ENCODE results near the gene PCIF1.
"Not testable (repeated sequence)": the region's sequence is repeated elsewhere in the genome, so short reads cannot be mapped to it uniquely, and the experiment has no call there.

The PCIF1 gene

DNA sequence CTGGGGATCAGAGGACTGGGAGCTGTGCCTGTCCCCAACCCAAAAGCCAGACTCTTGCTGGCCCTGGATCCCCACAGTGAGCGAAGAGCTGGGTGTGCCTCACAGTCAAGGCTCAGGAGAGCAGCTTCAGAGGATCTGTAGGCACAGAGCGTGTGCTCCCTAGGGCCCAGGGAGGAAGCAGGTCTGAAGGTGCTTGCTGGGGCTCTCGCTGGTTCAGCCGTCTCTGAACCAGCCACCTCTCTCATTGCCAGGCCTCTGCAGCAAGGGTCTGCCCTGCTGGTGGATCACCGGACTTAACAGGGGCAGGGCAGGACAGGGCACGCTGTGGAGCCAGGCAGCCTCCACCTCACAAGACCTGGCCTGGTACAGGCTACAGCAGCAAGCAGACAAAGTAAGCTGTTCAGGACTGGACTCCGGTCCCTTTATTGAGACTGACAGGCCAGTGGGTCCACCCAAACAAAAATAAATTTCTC is 13.8 kb downstream of the PCIF1 start:
- DNase-seq = no peak

DNA sequence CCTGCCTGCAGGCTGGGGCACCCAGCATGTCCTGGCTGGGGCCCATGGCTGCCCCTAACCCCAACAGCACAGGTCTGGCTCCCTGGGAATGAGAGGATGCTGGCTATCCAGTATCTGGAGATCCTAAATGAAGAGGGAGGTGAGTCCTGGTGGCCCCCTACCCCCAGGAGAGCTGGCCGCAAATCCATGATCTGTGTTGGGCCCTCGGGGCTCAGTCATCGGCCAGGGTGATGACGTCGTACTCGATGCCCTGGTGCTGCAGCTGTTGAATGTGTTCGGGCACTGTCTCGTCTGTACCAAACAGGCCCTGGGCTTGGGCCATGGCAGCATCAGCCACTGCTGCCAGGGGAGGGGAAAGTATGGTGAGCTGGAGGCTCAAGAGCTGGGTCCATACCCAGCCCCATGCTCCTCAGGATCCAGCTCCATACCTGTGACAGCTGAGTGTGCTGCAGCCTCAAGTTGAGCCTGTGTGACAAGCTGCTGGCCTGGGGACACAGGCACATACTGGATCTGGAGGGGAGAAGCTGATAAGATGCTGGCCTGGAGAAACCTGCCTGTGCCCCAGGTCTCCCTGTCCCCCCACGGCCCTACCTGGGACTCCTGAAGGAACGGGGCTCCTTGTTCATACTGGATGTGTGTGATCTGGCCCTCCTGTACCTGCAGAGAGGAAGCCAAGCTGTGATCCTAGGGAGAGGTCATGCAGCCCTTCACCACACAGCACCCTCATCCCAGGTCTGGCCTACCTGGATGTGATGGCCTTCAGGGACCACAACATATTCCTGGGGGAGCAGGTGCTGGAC is 14.5 kb downstream of the PCIF1 start:
- DNase-seq = no peak

GRCh38 chr20:45949542-45950329 is 15.3 kb downstream of the PCIF1 start:
- DNase-seq = peak; percentile 69

- DNase-seq = peak; percentile 38
Measured at GRCh38 chr20:45950330-45950646, 15.8 kb downstream of the PCIF1 start.

- DNase-seq = no peak
Measured at GRCh38 chr20:45951925-45952834, 17.7 kb downstream of the PCIF1 start.

- DNase-seq = no peak
Measured at GRCh38 chr20:45952861-45953260, 18.4 kb downstream of the PCIF1 start.

GRCh38 chr20:45953672-45954071 is 19.2 kb downstream of the PCIF1 start:
- no peak for DNase-seq

GRCh38 chr20:45956326-45956725 is 21.8 kb downstream of the PCIF1 start:
- DNase-seq = not testable (repeated sequence)

DNA sequence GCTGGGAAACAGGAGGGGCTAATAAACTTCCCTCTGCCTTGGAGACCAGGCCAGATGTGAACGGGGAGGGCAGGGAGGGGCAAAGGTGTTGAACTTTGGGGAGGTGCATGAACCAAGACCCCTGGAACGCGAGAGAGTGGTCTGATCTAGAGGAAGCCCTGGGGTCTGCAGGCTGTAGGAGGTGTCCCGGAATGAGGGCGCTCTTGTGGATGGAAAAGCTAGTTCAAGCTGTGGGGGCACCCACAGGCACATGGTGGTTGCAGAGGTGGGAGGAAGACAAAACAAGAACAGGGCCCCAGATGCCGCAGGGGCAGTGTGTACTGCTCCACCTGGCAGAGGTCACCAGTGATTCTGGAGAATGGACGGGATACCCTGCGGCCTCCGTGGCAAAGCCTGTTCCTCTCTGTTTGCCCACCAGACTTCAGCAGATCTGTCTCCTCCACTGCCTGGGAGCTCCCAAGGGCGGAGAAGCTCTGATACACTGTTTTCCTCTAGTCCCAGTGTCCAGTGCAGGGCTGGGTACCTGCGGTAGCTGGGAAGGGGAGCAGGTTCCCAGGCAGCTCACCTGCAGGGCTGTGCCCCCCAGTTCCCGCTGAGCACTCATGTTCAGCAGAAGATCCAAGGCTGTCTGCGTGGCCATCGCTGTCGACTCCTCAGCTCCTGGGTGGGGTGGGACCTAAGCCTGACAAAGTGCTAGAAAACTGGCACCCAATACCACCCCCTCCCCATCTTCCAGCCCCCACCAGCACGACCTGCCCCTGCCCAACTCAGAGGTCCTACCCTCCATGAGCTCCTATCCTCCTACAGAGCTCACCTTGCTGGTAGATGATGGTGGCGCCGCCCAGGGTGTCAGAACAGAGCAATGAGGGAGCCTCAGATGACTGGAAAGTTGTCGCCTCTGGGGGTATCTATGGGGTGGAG is 22.8 kb downstream of the PCIF1 start:
- DNase-seq = no peak

GRCh38 chr20:45958593-45958992 is 24.1 kb downstream of the PCIF1 start:
- no peak for DNase-seq

DNA sequence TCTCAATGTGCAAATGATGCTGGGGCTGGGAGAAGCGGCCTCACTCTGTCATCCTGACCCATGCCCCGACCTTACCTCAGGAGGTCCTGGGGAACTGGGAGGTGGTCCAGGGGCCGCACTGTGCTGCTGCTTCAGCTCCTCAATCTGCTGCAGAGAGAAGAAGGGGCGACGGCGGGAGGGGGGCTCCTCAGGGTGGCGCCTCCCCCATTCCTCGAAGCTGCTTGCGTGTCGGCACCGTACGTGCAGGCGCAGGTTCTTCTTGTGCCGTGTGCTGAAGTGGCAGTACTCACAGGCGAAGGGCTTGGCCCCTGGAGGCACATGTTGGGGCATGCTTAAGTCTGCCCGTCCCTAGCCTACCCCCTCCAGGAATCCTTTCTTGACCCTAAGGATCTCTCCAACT is 24.6 kb downstream of the PCIF1 start:
- no peak for DNase-seq

- DNase-seq = no peak
Measured at GRCh38 chr20:45959956-45960630, 25.6 kb downstream of the PCIF1 start.

GRCh38 chr20:45962031-45962755 is 27.7 kb downstream of the PCIF1 start:
- DNase-seq = no peak

DNA sequence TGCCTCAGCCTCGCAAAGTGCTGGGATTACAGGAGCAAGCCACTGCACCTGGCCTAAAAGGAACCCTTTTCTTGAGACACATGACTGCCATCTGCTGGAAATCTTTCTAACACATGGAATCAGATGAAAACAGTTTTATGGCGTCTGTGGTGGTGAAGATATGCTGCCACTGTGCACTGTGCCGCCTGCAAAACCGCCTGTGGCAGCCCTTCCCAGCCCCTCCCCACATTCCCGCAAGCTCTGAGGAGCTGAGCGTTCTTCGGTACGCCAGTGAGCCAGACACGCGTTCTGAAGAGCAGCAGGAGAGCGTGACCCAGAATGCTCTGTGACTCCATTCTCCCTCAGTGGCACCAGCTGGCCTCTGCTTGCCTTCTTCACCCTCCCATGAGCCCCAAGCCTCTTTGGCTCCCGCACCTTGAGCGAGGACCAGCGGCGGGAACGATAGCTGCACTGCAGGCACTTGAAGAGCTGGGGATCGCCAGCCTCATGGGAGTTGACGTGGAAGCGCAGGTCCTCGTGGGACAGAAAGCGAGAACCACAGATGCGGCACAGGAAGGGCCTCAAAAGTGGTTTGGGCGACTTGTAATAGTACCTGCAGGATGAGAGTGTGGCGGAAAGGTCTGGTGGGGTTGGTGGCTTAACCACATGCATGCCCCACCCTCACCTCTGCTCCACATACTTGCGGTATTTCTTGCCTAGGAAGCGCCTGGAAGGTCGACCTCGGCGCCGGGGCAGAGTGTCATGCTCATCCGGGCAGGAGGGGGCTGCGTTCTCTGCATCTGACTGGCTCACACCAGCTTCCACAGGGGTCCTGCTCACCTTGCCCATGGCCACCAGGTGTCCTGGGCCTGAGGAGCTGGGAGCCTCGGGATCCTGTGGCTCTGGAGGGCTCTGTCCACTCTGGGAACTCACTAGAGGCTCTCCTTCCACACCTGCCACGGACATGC is 28.8 kb downstream of the PCIF1 start:
- DNase-seq = peak; percentile 92

DNA sequence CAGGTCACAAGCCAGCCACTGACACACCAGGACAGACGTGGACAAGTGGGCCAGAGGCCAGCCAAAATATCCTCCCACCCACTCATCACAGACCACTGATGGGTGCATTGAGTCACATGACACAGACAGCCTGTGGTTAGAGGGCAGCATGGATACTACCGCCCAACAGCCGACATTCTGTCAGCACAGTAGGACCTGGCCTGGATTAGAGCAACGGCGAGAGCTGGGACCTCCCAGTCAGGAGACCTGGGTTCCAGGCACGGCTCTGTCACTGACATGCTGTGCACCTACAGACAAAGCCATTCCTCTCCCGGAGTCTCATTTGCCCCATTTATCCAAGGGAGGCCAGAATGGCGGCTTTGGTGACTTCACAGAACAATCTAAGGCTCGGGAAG is 29.5 kb downstream of the PCIF1 start:
- DNase-seq = no peak

GRCh38 chr20:45965169-45966002 is 30.9 kb downstream of the PCIF1 start:
- DNase-seq = no peak

GRCh38 chr20:45967551-45968080 is 33.1 kb downstream of the PCIF1 start:
- DNase-seq = no peak

- DNase-seq = no peak
Measured at GRCh38 chr20:45968081-45968671, 33.7 kb downstream of the PCIF1 start.
